ENCODE measurements around the gene HDAC4. TPM values are rescaled to one million over a fixed set of nuclear protein-coding genes. Genes with fewer than 3 reads are reported as not detected.
A peak's percentile ranks its signal among the peaks of the same experiment; 100 is the strongest.

HDAC4 gene
- polyA plus RNA-seq, 1 experiment: 4.4 TPM

GRCh38 chr2:239370876-239371725 lies 29.7 kb downstream of the HDAC4 start:
- H3K4me3 ChIP-seq (ENCODE audit: low read depth, low read length): no peak overlapping the region
- no peaks in the 10 kb centered on the region for H3K27me3 ChIP-seq (ENCODE audit: control insufficient read depth, insufficient read depth, low read length)
- POLR2A ChIA-PET: no interaction called here
- CTCF ChIA-PET: interaction anchor here (1.0 kb wide), 1 partner anchor 11 kb away, joined by 3 read pairs; no protein-coding TSS in a partner anchor
- TF ChIP-seq CTCF (IDR thresholded peaks at IDR 0.05; ENCODE audit: insufficient read depth, low read depth, low read length): no peak
- H3K36me3 ChIP-seq (ENCODE audit: control insufficient read depth, insufficient read depth, low read length): peaks cover 1% of the 10 kb centered on the region; the same call in 1 of the 2 replicates
- no peak for DNase-seq (ENCODE audit: low read depth)

- ChIA-PET CTCF (interaction anchor here (1.0 kb wide), 1 partner anchor 11 kb away, joined by 3 read pairs; no protein-coding TSS in a partner anchor), POLR2A (no interaction called here)
- no peak for DNase-seq (ENCODE audit: low read depth)
- Histone ChIP-seq H3K36me3 (ENCODE audit: control insufficient read depth, insufficient read depth, low read length) (peaks cover 2% of the 10 kb centered on the region; the same call in 1 of the 2 replicates), H3K27me3 (ENCODE audit: control insufficient read depth, insufficient read depth, low read length) (no peaks in the 10 kb centered on the region), H3K4me3 (ENCODE audit: low read depth, low read length) (no peak overlapping the region)
- TF ChIP-seq CTCF (IDR thresholded peaks at IDR 0.05; ENCODE audit: insufficient read depth, low read depth, low read length): no peak
These were observed 30.4 kb downstream of the HDAC4 start for GRCh38 chr2:239370403-239370802.

GRCh38 chr2:239369631-239370161 lies 31.1 kb downstream of the HDAC4 start:
- DNase-seq (ENCODE audit: low read depth): peak; percentile 53
- ChIA-PET CTCF (interaction anchor here (1.0 to 1.2 kb wide), 2 partner anchors 11 to 12 kb away, joined by 3 to 4 read pairs; no protein-coding TSS in a partner anchor), POLR2A (interaction anchor here (0.5 kb wide), 1 partner anchor 11 kb away, joined by 4 read pairs; no protein-coding TSS in a partner anchor)
- TF ChIP-seq CTCF (IDR thresholded peaks at IDR 0.05; ENCODE audit: insufficient read depth, low read depth, low read length): no peak
- H3K36me3 ChIP-seq (ENCODE audit: control insufficient read depth, insufficient read depth, low read length): peaks cover 2% of the 10 kb centered on the region; the same call in 1 of the 2 replicates
- no peak overlapping the region for H3K4me3 ChIP-seq (ENCODE audit: low read depth, low read length)
- no peaks in the 10 kb centered on the region for H3K27me3 ChIP-seq (ENCODE audit: control insufficient read depth, insufficient read depth, low read length)

- TF ChIP-seq CTCF (IDR thresholded peaks at IDR 0.05; ENCODE audit: insufficient read depth, low read depth, low read length): no peak
- H3K27me3 ChIP-seq (ENCODE audit: control insufficient read depth, insufficient read depth, low read length): no peaks in the 10 kb centered on the region
- ChIA-PET CTCF (interaction anchor here (0.5 to 1.2 kb wide), 2 partner anchors 10 to 236 kb away, joined by 3 to 4 read pairs; no protein-coding TSS in a partner anchor), POLR2A (no interaction called here)
- H3K4me3 ChIP-seq (ENCODE audit: low read depth, low read length): no peak overlapping the region
- DNase-seq (ENCODE audit: low read depth): no peak
- peaks cover 2% of the 10 kb centered on the region; the same call in 1 of the 2 replicates for H3K36me3 ChIP-seq (ENCODE audit: control insufficient read depth, insufficient read depth, low read length)
These were observed 31.8 kb downstream of the HDAC4 start for GRCh38 chr2:239368906-239369552.

GRCh38 chr2:239368321-239368720 lies 32.5 kb downstream of the HDAC4 start:
- DNase-seq (ENCODE audit: low read depth): no peak
- no peak for TF ChIP-seq CTCF (IDR thresholded peaks at IDR 0.05; ENCODE audit: insufficient read depth, low read depth, low read length)
- ChIA-PET POLR2A (no interaction called here), CTCF (no interaction called here)
- Histone ChIP-seq H3K4me3 (ENCODE audit: low read depth, low read length) (no peak overlapping the region), H3K36me3 (ENCODE audit: control insufficient read depth, insufficient read depth, low read length) (peaks cover 2% of the 10 kb centered on the region; the same call in 1 of the 2 replicates), H3K27me3 (ENCODE audit: control insufficient read depth, insufficient read depth, low read length) (no peaks in the 10 kb centered on the region)
